HFF-Myc (cell line): ENCODE results near the gene PGC.

ENCODE experiments used
- DNase-seq: peaks from one replicate; pipeline ENCODE4 v3.0.0-alpha.2; 2011; ENCODE audit warnings: low read depth; ENCODE audit errors: extremely low read depth
- H3K4me3 ChIP-seq: replicated peaks from 2 replicates; pipeline ENCODE4 v1.5.1; 2011; ENCODE audit warnings: low read depth, mild to moderate bottlenecking, control low read depth, low read length
- TF ChIP-seq, protein P1 (sequence below): IDR thresholded peaks from 2 replicates; pipeline ENCODE4 v1.5.1; 2012; ENCODE audit warnings: mild to moderate bottlenecking, low read depth, low read length, control low read depth; ENCODE audit errors: missing control alignments

PGC gene

DNA sequence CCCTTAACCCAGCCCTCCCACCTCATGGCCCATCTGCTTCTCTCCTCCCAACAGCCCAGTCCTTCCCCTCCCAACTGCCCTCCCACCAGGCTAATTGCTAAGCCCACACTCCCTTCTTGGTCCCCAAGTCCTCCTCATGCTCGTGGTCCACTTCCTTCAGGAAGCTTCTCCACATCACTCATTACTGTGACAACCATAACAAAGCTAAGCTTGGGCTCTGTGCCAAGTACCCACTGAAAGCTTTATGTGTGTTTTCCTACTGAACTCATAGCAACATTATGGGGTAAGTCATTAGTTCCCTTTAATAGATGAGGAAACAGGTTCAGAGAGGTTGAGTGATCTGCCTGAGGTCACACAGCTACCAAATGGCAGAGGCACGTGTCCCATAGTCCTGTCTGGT is 16.3 kb upstream of the PGC start:
- H3K4me3 ChIP-seq: no peak overlapping the region
- TF ChIP-seq, protein P1, sequence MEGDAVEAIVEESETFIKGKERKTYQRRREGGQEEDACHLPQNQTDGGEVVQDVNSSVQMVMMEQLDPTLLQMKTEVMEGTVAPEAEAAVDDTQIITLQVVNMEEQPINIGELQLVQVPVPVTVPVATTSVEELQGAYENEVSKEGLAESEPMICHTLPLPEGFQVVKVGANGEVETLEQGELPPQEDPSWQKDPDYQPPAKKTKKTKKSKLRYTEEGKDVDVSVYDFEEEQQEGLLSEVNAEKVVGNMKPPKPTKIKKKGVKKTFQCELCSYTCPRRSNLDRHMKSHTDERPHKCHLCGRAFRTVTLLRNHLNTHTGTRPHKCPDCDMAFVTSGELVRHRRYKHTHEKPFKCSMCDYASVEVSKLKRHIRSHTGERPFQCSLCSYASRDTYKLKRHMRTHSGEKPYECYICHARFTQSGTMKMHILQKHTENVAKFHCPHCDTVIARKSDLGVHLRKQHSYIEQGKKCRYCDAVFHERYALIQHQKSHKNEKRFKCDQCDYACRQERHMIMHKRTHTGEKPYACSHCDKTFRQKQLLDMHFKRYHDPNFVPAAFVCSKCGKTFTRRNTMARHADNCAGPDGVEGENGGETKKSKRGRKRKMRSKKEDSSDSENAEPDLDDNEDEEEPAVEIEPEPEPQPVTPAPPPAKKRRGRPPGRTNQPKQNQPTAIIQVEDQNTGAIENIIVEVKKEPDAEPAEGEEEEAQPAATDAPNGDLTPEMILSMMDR: no peak
- DNase-seq: no peak

DNA sequence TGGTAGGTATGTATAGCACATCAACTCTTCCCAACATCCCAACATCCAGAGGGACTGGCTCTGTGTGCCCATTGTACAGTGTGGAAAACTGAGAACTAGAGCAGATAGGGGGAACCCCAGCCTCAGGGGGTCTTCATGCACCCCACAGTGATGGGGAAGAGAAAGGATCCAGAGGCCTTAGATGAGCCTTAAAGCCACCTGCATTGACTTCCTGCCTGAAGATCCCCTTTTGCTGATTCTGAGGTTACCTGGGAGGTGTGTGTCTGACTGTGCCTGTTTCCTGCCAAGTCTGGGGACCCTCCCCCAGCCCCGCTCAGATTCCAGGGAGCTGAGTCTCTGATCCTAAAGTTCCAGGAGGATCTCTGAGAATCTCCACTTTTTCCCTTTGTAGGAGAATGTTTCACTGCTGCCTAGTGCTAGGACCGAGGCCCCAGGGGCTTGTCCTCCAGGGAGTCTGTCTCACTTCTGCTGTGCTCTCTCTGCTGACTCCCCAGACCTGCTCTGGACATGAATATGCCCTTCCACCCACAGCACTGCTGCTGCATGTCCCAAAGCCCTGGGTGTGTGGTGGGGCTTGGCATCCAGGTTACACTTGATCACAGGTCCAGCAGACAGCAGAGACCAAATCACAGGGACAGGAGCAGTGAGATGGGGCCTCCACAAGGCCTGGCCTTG is 12.8 kb upstream of the PGC start:
- H3K4me3 ChIP-seq: no peak overlapping the region
- DNase-seq: no peak
- TF ChIP-seq, protein P1: no peak

DNA sequence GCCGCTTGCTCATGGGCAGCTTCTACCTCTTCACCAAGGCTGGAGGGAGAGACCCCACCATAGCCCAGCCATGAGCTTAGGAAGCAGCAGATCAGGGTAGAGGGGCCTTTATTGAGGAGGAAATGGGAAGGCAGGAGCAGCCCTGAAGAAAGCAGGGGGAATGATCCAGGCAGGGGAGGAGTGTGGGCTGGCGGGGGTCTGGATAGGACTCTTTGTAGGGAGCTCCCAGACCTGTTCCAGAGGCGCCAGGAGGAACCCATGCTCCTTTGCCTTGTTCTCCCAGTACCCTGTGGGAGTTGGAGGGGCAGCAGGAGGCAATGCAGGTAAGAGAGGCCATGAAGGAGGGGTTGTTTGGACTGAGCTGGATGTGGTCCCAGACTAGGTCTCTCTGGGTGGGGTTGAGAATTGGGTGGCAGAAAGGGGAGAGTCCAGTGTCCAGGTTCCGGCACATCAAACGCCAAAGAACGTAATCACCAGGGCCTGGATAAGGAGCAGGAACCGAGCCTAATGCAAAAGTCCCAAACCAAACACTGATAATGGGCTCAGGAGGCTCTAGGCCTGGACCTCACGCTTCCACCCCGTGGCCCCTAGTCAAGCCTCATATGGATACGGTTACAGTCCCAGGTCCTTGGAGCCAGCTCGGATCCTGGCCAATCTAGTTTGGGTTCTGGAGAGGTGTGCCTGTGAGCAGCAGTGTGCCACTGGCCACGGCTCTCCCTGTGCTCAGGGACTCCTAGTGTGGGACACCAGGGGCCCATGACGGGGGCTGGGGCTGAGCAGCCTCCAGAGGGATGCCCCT is 12.1 kb upstream of the PGC start:
- H3K4me3 ChIP-seq: no peak overlapping the region
- TF ChIP-seq, protein P1: no peak
- no peak for DNase-seq

DNA sequence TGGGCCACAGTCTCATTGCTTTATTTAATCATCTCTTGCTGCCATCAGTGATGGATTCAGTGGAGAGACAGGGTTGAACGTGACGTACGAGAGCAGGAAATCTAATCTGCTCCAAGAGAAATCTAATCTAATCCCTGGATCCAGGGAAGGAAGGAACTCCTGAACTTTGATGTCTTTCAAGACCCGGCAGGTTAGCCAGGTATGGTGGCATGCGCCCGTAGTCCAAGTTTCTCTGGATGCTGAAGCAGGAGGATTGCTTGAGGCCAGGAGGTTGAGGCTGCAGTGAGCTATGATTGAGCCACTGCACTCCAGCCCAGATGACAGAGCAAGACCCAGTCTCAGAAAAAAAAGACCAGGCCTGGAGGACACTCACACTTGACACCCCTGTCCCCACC is 11.4 kb upstream of the PGC start:
- no peak for DNase-seq
- H3K4me3 ChIP-seq: no peak overlapping the region
- TF ChIP-seq, protein P1: no peak

DNA sequence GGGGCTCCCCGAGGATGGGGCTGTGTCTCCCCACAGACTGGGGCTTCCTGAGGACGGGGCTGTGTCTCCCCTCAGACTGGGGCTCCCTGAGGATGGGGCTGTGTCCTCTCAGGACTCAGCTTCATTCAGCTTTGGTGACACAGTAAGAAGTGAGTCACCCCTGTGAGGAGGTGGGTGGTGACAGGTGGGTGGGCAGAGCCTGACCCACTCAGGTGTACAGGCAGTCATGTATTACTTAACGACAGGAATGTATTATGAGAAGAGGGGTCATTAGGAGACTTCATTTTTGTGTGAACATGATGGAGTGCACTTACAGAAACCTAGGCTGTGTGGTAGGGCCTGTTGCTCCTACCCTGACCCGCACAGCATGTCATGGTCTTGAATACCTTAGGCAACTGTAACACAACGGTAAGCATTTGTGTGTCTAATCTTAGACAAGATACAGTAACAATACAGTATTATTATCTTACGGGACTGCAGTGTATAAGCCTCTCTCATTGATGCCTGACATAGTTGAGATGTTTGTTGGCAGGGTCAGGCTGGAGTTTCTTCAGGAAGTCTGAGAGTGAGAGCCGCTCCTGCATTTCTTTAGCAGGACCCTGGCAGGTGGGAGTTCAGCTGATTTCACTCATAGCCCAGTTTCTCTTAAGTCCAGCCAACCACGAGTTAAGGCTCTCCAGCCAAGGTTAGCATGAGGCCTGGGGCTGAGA is 10.9 kb upstream of the PGC start:
- no peak for DNase-seq
- TF ChIP-seq, protein P1: no peak
- H3K4me3 ChIP-seq: no peak overlapping the region

DNA sequence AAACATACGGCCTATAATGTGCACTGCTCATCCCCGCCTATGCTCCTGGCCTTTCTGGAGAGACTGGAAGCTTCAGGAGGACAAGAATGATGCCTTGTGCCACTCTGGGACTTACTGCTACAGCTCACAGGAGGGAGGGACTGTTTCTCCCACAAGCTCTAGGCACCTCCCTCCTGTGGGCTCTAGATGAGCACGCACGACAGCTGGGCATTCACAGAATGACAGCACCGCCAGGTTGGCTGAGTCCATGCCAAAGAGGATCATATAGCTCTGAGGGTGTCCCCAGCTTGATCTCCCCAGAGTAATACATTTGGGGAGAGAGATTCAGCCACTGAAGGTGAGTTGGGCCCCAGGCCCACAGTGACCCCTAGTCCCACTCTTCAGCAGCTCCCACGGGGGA is 10.1 kb upstream of the PGC start:
- no peak overlapping the region for H3K4me3 ChIP-seq
- no peak for DNase-seq
- TF ChIP-seq, protein P1: no peak
